GM21515 (cell line): Measurements from ENCODE around the gene POM121C.
"Not testable (repeated sequence)": the region's sequence is repeated elsewhere in the genome, so short reads cannot be mapped to it uniquely, and the experiment has no call there.

Experiments
- ATAC-seq: cut with Tn5 transposase; IDR thresholded peaks from one replicate; pipeline ENCODE4 v1.9.1; 2021; ENCODE audit not compliant: unreplicated experiment

POM121C gene

GRCh38 chr7:75439000-75439399, 47.1 kb downstream of the POM121C start:
- ATAC-seq: not testable (repeated sequence)

- not testable (repeated sequence) for ATAC-seq
Observed at GRCh38 chr7:75423481-75423880, 62.6 kb downstream of the POM121C start.

- ATAC-seq: not testable (repeated sequence)
Observed at GRCh38 chr7:75421798-75422710, 64.0 kb downstream of the POM121C start.

GRCh38 chr7:75420152-75420551, 65.9 kb downstream of the POM121C start:
- ATAC-seq: not testable (repeated sequence)

GRCh38 chr7:75419693-75420092, 66.4 kb downstream of the POM121C start:
- not testable (repeated sequence) for ATAC-seq

- ATAC-seq: not testable (repeated sequence)
Observed at GRCh38 chr7:75419210-75419609, 66.9 kb downstream of the POM121C start.

GRCh38 chr7:75418292-75418858, 67.7 kb downstream of the POM121C start:
- not testable (repeated sequence) for ATAC-seq

GRCh38 chr7:75416787-75417186, 69.3 kb downstream of the POM121C start:
- ATAC-seq: not testable (repeated sequence)

- not testable (repeated sequence) for ATAC-seq
Observed at GRCh38 chr7:75415829-75416373, 70.2 kb downstream of the POM121C start.

- ATAC-seq: not testable (repeated sequence)
Observed at GRCh38 chr7:75415428-75415817, 70.7 kb downstream of the POM121C start.

GRCh38 chr7:75414708-75415427, 71.2 kb downstream of the POM121C start:
- not testable (repeated sequence) for ATAC-seq

- ATAC-seq: not testable (repeated sequence)
Observed at GRCh38 chr7:75414204-75414603, 71.9 kb downstream of the POM121C start.

- ATAC-seq: not testable (repeated sequence)
Observed at GRCh38 chr7:75410823-75411173, 75.3 kb downstream of the POM121C start.

GRCh38 chr7:75409880-75410822, 75.9 kb downstream of the POM121C start:
- ATAC-seq: peak; percentile 85

GRCh38 chr7:75404663-75405062, 81.4 kb downstream of the POM121C start:
- ATAC-seq: not testable (repeated sequence)

GRCh38 chr7:75403455-75404443, 82.3 kb downstream of the POM121C start:
- not testable (repeated sequence) for ATAC-seq

- not testable (repeated sequence) for ATAC-seq
Observed at GRCh38 chr7:75400575-75400974, 85.5 kb downstream of the POM121C start.

- not testable (repeated sequence) for ATAC-seq
Observed at GRCh38 chr7:75398771-75399700, 87.1 kb downstream of the POM121C start.
